ENCODE results near the gene MSL3B.

DNA sequence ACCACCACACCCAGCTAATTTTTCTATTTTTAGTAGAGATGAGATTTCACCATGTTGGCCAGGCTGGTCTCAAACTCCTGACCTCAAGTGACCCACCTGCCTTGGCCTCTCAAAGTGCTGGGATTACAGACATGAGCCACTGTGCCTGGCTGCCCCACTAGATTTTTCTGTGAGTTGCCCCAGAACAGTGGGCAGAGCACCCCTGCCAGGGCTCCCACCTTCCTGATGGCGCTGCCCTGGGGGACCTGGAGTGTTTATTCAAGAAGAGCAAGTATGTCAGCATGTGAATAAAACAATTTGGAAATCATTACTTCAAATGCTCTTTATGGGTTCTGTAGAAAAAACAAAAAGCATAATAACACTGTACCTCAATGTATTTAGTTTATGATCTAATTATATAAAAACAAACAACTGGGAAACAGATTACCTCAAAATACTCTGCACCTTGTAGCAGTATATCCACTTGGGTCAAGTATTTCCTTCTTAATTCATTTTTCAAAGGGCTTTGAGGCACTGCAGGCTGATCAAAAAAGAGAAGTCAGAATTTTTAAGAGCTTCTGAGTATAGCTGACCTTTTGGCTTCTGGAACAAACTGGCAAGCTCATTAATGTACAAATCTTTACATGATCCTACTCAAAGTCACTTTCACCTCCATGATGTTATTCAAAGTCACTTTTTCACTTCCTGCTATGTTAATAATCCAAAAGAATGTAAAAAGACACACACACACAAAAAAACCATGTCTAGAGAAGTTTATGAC is 22.7 kb downstream of the MSL3B start:
- TF ChIP-seq, protein P1, sequence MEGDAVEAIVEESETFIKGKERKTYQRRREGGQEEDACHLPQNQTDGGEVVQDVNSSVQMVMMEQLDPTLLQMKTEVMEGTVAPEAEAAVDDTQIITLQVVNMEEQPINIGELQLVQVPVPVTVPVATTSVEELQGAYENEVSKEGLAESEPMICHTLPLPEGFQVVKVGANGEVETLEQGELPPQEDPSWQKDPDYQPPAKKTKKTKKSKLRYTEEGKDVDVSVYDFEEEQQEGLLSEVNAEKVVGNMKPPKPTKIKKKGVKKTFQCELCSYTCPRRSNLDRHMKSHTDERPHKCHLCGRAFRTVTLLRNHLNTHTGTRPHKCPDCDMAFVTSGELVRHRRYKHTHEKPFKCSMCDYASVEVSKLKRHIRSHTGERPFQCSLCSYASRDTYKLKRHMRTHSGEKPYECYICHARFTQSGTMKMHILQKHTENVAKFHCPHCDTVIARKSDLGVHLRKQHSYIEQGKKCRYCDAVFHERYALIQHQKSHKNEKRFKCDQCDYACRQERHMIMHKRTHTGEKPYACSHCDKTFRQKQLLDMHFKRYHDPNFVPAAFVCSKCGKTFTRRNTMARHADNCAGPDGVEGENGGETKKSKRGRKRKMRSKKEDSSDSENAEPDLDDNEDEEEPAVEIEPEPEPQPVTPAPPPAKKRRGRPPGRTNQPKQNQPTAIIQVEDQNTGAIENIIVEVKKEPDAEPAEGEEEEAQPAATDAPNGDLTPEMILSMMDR (IDR thresholded peaks at IDR 0.05) = no peak
- no peak for TF ChIP-seq POLR2A (IDR thresholded peaks at IDR 0.05)
